ENCODE measurements around the gene IL4R.

IL4R gene

DNA sequence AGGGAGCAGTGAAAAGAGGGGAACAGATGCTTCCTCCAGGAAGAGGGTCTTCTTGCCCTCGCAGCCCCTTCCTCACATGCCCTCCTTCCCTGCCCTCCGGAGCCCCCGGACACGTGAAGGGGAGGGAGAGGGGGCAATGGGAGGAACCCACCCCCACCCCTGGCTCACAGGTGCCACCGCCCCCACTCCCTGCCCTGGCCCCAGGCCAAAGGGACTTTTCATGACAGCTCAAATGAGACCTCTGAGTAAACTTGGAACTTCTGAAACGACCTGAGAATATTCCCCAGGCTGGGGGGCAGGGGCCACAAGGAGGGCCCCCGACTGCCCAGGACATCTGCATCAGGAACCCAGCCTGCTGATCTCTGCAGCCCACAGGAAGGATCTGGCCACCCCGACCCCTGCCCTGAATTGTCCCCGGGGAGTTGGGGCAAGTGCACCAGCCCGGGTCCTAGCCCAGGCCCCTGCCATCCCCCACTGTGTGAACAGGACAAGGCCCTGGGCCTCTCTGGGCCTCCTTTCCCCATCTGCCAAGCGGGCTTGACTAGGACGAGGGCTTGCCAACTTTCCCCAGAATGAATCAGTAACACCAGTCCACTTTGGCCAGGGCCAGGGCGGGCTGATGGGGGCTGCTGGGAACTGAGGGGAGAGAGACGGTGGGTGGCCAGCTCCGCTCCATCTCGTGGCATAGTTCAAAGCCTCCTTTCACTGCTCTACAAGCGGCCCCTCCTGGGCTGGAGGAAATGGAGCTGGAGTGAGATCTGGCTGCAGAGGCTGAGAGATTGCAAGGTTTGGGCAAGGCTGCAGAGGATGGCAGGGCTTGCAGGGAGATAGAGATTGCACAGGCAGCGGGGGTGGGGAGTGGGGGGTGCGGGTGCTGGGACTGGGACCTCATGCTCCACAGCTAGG is 92.0 kb downstream of the IL4R start:
- Histone ChIP-seq H3K27ac (ENCODE audit: low read depth, low read length) (peak overlapping the region; percentile 41), H3K27me3 (ENCODE audit: control insufficient read depth, low read length) (peaks cover 6% of the 10 kb centered on the region; the same call in 1 of the 2 replicates), H3K9me2 (replicated peaks; ENCODE audit: control insufficient read depth, low read length) (no peaks in the 10 kb centered on the region), H3K36me3 (ENCODE audit: control insufficient read depth, low read length) (peaks cover 65% of the 10 kb centered on the region), H3K79me2 (ENCODE audit: control insufficient read depth, low read length) (peaks cover 70% of the 10 kb centered on the region), H3K4me2 (ENCODE audit: low read length) (peak overlapping the region; percentile 97), H3K9me3 (ENCODE audit: control insufficient read depth, insufficient read depth, low read length) (no peaks in the 10 kb centered on the region), H4K20me1 (ENCODE audit: control insufficient read depth, insufficient read depth, low read depth, low read length) (no peaks in the 10 kb centered on the region), H3K4me3 (ENCODE audit: low read length) (peak overlapping the region; percentile 55), H3K4me1 (ENCODE audit: control insufficient read depth, low read length) (peaks cover 91% of the 10 kb centered on the region), H3F3A (ENCODE audit: control insufficient read depth, insufficient read depth) (peaks cover 24% of the 10 kb centered on the region)
- TF ChIP-seq EZH2phosphoT487 (IDR thresholded peaks at IDR 0.05; ENCODE audit: borderline replicate concordance, low read length) = no peak
- TF ChIP-seq, protein P1, sequence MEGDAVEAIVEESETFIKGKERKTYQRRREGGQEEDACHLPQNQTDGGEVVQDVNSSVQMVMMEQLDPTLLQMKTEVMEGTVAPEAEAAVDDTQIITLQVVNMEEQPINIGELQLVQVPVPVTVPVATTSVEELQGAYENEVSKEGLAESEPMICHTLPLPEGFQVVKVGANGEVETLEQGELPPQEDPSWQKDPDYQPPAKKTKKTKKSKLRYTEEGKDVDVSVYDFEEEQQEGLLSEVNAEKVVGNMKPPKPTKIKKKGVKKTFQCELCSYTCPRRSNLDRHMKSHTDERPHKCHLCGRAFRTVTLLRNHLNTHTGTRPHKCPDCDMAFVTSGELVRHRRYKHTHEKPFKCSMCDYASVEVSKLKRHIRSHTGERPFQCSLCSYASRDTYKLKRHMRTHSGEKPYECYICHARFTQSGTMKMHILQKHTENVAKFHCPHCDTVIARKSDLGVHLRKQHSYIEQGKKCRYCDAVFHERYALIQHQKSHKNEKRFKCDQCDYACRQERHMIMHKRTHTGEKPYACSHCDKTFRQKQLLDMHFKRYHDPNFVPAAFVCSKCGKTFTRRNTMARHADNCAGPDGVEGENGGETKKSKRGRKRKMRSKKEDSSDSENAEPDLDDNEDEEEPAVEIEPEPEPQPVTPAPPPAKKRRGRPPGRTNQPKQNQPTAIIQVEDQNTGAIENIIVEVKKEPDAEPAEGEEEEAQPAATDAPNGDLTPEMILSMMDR (IDR thresholded peaks at IDR 0.05; ENCODE audit: low read depth, low read length, poor library complexity, severe bottlenecking) = no peak

DNA sequence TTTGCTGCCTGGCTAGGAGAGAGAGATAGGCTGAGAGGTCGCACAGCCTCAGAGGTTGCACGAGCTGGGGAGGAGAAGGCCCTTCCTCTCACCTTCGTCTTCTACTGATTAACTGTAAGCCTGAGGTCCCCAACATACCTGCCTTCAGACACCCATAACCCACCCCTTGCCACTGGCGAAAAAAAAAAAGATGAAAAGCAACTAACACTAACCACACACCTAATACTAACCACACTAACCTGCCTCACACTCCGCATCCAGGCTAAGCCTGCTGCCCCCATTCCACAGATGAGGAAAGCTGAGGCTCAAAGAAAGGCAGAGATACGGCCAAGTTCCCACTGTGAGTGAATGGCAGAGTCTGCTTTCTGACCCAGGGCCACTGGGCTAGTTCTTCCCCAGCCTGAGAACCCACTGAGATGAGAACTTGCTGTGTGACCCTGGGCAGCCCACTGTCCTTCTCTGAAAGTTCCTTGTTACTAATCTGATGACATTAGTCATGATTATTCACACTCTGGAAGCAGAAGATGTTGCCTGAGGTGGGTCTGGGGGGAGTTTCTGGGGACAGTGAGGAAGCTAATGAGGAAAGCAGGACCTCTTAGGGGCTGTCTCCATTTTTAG is 92.8 kb downstream of the IL4R start:
- H3F3A ChIP-seq (ENCODE audit: control insufficient read depth, insufficient read depth) = peaks cover 18% of the 10 kb centered on the region
- H3K9me3 ChIP-seq (ENCODE audit: control insufficient read depth, insufficient read depth, low read length) = no peaks in the 10 kb centered on the region
- peaks cover 66% of the 10 kb centered on the region for H3K36me3 ChIP-seq (ENCODE audit: control insufficient read depth, low read length)
- H3K27me3 ChIP-seq (ENCODE audit: control insufficient read depth, low read length) = peaks cover 3% of the 10 kb centered on the region; the same call in 1 of the 2 replicates
- peak overlapping the region; percentile 97 for H3K4me2 ChIP-seq (ENCODE audit: low read length)
- peaks cover 71% of the 10 kb centered on the region for H3K79me2 ChIP-seq (ENCODE audit: control insufficient read depth, low read length)
- TF ChIP-seq, protein P1 (IDR thresholded peaks at IDR 0.05; ENCODE audit: low read depth, low read length, poor library complexity, severe bottlenecking) = no peak
- no peaks in the 10 kb centered on the region for H4K20me1 ChIP-seq (ENCODE audit: control insufficient read depth, insufficient read depth, low read depth, low read length)
- peaks cover 82% of the 10 kb centered on the region for H3K4me1 ChIP-seq (ENCODE audit: control insufficient read depth, low read length)
- peak overlapping the region; percentile 41 for H3K27ac ChIP-seq (ENCODE audit: low read depth, low read length)
- peak overlapping the region; percentile 29; the same call in 1 of the 2 replicates for H3K4me3 ChIP-seq (ENCODE audit: low read length)
- no peaks in the 10 kb centered on the region for H3K9me2 ChIP-seq (replicated peaks; ENCODE audit: control insufficient read depth, low read length)

DNA sequence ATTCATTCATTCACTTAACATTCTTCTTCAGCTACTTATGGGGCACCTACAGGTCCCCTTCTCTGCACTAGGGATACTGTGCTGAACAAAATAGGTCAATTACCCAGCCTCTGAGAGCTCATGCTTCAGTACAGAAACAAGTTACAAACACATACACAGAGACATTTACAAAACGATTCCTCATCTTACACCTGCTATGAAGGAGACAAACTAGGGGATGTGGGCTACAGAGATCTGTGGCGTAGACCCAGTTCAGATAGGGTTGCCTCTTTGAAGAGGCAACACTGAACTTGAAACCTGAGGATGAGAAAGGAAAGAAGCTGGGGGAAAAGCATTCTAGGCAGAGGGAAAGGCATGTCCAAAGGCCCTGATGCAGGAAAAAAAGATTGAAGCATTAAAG is 93.4 kb downstream of the IL4R start:
- peaks cover 70% of the 10 kb centered on the region for H3K36me3 ChIP-seq (ENCODE audit: control insufficient read depth, low read length)
- H3K27ac ChIP-seq (ENCODE audit: low read depth, low read length) = peak overlapping the region; percentile 41; the same call in 1 of the 2 replicates
- peak overlapping the region; percentile 97 for H3K4me2 ChIP-seq (ENCODE audit: low read length)
- H4K20me1 ChIP-seq (ENCODE audit: control insufficient read depth, insufficient read depth, low read depth, low read length) = no peaks in the 10 kb centered on the region
- no peak for TF ChIP-seq EZH2phosphoT487 (IDR thresholded peaks at IDR 0.05; ENCODE audit: borderline replicate concordance, low read length)
- TF ChIP-seq, protein P1 (IDR thresholded peaks at IDR 0.05; ENCODE audit: low read depth, low read length, poor library complexity, severe bottlenecking) = no peak
- H3K4me3 ChIP-seq (ENCODE audit: low read length) = no peak overlapping the region
- no peaks in the 10 kb centered on the region for H3K9me3 ChIP-seq (ENCODE audit: control insufficient read depth, insufficient read depth, low read length)
- H3K9me2 ChIP-seq (replicated peaks; ENCODE audit: control insufficient read depth, low read length) = no peaks in the 10 kb centered on the region
- peaks cover 3% of the 10 kb centered on the region; the same call in 1 of the 2 replicates for H3K27me3 ChIP-seq (ENCODE audit: control insufficient read depth, low read length)
- H3F3A ChIP-seq (ENCODE audit: control insufficient read depth, insufficient read depth) = peaks cover 17% of the 10 kb centered on the region
- peaks cover 76% of the 10 kb centered on the region for H3K79me2 ChIP-seq (ENCODE audit: control insufficient read depth, low read length)
- H3K4me1 ChIP-seq (ENCODE audit: control insufficient read depth, low read length) = peaks cover 80% of the 10 kb centered on the region

Data from DOHH2 (cell line).